ENCODE results near the gene RGL1.
A peak's percentile ranks its signal among the peaks of the same experiment; 100 is the strongest.

RGL1 gene

GRCh38 chr1:183954496-183954895, 149.6 kb downstream of the RGL1 start:
- no peak for DNase-seq (ENCODE audit: low read depth in 3 of 3)

GRCh38 chr1:183956559-183957188, 151.8 kb downstream of the RGL1 start:
- DNase-seq (ENCODE audit: low read depth in 3 of 3), result peak; percentile 13 to 45 (median 29)

- no peak for DNase-seq (ENCODE audit: low read depth in 3 of 3)
These were observed 152.4 kb downstream of the RGL1 start for GRCh38 chr1:183957216-183957830.

GRCh38 chr1:183958958-183959357, 154.0 kb downstream of the RGL1 start:
- DNase-seq (ENCODE audit: low read depth in 3 of 3), result no peak

- DNase-seq (ENCODE audit: low read depth in 3 of 3), result no peak
These were observed 156.2 kb downstream of the RGL1 start for GRCh38 chr1:183961132-183961531.

- DNase-seq (ENCODE audit: low read depth in 3 of 3), result no peak
These were observed 158.0 kb downstream of the RGL1 start for GRCh38 chr1:183962903-183963302.

GRCh38 chr1:183965726-183966125, 160.8 kb downstream of the RGL1 start:
- DNase-seq (ENCODE audit: low read depth in 3 of 3), result no peak

- DNase-seq (ENCODE audit: low read depth in 3 of 3), result no peak
These were observed 161.6 kb downstream of the RGL1 start for GRCh38 chr1:183966487-183966886.

- DNase-seq (ENCODE audit: low read depth in 3 of 3), result no peak
These were observed 163.0 kb downstream of the RGL1 start for GRCh38 chr1:183967914-183968313.

- no peak for DNase-seq (ENCODE audit: low read depth in 3 of 3)
These were observed 163.5 kb downstream of the RGL1 start for GRCh38 chr1:183968386-183968785.

- DNase-seq (ENCODE audit: low read depth in 3 of 3), result no peak
These were observed 165.8 kb downstream of the RGL1 start for GRCh38 chr1:183970516-183971300.

GRCh38 chr1:183975651-183976050, 170.7 kb downstream of the RGL1 start:
- no peak for DNase-seq (ENCODE audit: low read depth in 3 of 3)

- no peak for DNase-seq (ENCODE audit: low read depth in 3 of 3)
These were observed 172.8 kb downstream of the RGL1 start for GRCh38 chr1:183977717-183978116.
